Activated T-helper 2 cell treated with anti-CD3 and anti-CD28 coated beads, Interferon-gamma antibody, Interleukin-2, Interleukin-4, amounts not matched to agents 10 μg/mL and 5 μg/mL and 100 μg/mL, durations not matched to agents 14 hours and 24 hours and 36 hours (primary cell): ENCODE results near the gene WDFY4. TPM values are rescaled to one million over a fixed set of nuclear protein-coding genes. Genes with fewer than 3 reads are reported as not detected.
A peak's percentile ranks its signal among the peaks of the same experiment; 100 is the strongest.

ENCODE experiments used
- DNase-seq: peaks from one replicate; pipeline ENCODE4 v3.0.0; 2021; ENCODE audit warnings: low spot score
- H3K27ac Mint-ChIP-seq: one replicate; pipeline ENCODE4 v1.8.0; 2021; ENCODE audit warnings: mixed read lengths
- H3K27me3 Mint-ChIP-seq: one replicate; pipeline ENCODE4 v1.8.0; 2021; ENCODE audit warnings: low read depth, mixed read lengths
- H3K36me3 Mint-ChIP-seq: one replicate; pipeline ENCODE4 v1.8.0; 2021; ENCODE audit warnings: low read depth, mixed read lengths
- H3K4me1 Mint-ChIP-seq: one replicate; pipeline ENCODE4 v1.8.0; 2021; ENCODE audit warnings: low read depth, mixed read lengths
- H3K4me3 Mint-ChIP-seq: one replicate; pipeline ENCODE4 v1.8.0; 2021; ENCODE audit warnings: low read depth, mild to moderate bottlenecking, moderate library complexity, mixed read lengths
- H3K9me3 Mint-ChIP-seq: one replicate; pipeline ENCODE4 v1.8.0; 2021; ENCODE audit warnings: mixed read lengths
- intact Hi-C: fragments of 100-400 bp; cut with micrococcal nuclease; formaldehyde crosslinking; loops from one replicate; pipeline ENCODE4 v1.15.1; 2023
- total RNA-seq: library from RNA; stranded (reverse); gene quantifications from 2 replicates; pipeline ENCODE4 v1.2.3, GENCODE V29; 2022

The WDFY4 gene
- total RNA-seq, 1 donor from 2014 or later, result 0.21 TPM

DNA sequence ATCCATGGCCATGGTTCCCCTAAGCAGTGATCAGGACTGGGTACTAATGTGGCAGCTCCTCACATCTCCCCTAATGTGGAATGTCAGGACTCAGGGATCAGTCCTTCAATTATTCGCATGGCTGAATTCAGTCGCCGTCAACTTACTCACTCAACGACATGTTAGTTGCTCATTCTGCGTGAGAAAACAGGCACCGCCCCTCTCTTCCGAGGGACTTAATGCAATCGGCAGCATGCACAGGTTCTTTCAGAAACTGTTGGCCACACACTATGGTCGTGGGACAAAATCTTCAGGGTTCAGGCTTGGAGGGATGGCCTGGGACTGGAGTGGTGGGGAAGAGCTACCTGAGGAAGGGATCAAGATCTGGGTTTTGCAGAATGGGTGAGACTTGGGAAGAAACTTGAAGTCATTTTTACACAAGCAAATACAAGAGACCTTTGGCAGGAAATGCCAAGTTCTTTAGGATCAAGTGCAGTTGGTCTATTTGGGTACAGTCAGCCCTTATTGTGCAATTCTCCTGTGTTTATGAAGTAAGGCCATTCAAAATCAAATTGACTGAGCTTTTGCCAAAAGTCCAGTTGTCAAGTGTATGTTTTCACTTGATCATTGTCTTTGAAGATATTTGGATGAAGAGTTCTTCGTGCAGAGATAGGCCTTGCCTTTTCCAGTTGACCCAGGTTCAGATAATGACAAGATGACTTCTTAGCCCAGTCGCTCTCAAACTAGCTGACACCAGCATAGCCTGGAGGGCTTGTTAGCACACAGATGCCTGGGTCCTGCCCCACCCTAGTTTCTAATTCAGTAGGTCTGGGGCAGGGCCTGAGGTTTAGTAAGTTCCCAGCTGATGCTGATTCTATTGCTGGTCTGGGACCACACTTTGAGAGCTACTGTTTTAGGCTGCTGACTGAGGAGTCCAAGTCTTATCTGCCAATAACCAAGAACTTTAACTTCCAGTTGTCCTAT is 206.5 kb downstream of the WDFY4 start:
- Mint-ChIP-seq H3K9me3 (no peaks in the 10 kb centered on the region), H3K4me3 (no peak overlapping the region), H3K36me3 (no peaks in the 10 kb centered on the region), H3K27me3 (peaks cover 2% of the 10 kb centered on the region), H3K4me1 (peaks cover 5% of the 10 kb centered on the region), H3K27ac (no peak overlapping the region)
- DNase-seq, result no peak
- intact Hi-C loops, result no loop called here

DNA sequence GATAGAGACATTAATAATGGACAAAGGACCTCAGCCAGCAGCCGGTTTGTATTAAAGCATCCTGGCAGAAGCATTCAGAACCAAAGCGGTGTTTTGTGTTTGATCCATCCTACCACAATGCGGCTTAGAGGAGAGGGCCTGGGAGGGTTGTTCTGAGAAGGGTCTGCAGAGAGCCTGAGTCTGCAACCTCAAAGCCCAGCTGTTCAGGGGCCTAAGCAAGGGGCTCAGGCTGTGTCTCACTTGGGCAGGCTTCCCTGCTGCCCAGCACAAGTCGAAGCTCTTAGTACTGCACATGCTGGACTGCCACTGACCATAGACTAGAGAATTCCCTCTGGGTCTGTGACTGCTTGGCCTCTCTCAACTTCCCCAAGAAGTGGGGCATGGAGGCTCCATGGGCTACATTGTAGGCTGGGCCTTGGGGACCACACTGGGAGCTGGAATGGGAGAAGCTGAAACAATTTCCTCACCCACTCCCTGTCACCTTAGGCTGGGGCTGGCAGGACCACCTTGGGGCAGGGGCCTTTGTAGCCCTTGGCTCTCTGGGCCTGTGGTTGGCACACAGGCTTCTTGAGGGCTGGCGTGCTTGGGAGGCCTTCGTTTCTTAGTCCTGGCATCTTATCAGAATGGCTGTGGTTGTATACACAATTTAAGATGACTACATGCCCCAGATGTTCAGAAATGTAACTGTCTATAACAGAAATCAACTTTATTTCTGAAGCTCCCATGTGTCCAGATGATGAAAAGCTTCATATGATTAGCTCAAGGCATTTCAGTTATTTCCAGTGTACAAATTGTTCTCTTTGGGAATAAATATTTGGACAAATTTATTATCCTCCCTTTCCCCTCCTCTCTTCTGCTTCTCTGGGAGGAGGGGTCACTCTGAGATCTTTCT is 210.5 kb downstream of the WDFY4 start:
- Mint-ChIP-seq H3K4me1 (peaks cover 5% of the 10 kb centered on the region), H3K27ac (no peak overlapping the region), H3K9me3 (no peaks in the 10 kb centered on the region), H3K36me3 (no peaks in the 10 kb centered on the region), H3K27me3 (peaks cover 2% of the 10 kb centered on the region), H3K4me3 (no peak overlapping the region)
- intact Hi-C loops, result no loop called here
- DNase-seq, result no peak

DNA sequence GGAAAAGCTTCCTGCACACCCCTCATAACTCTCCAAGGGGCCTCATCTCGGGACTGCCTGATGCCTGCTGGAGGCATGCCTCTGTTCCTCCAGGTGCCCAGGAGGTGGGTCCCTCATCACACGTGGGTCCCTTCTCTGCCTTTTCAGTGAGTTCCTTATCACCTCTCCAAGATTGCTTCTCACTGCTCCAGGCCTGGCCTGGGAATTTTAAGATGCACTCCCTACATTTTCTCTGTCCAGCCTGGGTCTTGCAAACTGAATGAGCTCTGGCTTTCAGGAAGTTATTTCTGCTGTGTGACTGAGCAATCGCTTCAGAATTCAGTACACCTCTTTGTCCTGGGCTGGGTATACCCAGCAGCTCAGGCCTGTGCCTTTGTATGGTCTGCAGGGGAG is 211.1 kb downstream of the WDFY4 start:
- peaks cover 2% of the 10 kb centered on the region for H3K27me3 Mint-ChIP-seq
- DNase-seq, result no peak
- H3K4me3 Mint-ChIP-seq, result no peak overlapping the region
- peaks cover 5% of the 10 kb centered on the region for H3K4me1 Mint-ChIP-seq
- no peaks in the 10 kb centered on the region for H3K9me3 Mint-ChIP-seq
- no peaks in the 10 kb centered on the region for H3K36me3 Mint-ChIP-seq
- intact Hi-C loops, result no loop called here
- no peak overlapping the region for H3K27ac Mint-ChIP-seq

DNA sequence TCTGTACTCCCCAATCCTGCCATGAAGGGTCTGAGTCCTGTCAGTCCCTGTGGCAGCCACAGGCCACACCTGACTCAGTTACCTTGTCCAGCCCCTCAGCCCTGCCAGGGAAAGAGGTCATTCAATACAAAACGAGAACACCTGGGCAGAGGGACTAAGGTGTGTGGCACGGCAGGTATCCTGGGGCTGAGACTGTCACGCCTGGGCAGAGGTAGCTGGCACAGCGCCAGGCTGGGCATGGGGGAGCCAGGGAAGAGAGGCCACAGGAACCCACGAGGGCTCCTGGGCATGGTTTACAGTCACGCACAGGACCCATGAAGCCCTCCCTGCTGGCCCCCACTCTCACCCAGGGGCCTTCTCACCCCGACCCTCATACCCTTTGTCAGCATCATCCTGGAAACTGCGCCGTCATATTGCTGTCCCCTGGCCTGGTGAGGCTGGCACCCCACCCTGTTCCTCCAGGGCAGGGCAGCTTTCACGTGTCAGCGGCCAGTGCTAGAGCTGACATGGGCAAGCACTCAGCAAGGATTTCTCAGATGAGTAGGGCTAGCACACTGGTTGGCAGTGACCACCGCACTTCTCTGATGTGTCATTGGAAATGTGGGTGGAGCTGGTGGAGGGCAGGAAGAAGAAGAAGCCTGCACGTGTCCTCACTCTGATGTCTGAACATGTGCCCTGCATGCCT is 212.2 kb downstream of the WDFY4 start:
- Mint-ChIP-seq H3K4me1 (peaks cover 3% of the 10 kb centered on the region), H3K4me3 (no peak overlapping the region), H3K9me3 (no peaks in the 10 kb centered on the region), H3K27ac (peak overlapping the region; percentile 28), H3K36me3 (no peaks in the 10 kb centered on the region), H3K27me3 (peaks cover 2% of the 10 kb centered on the region)
- DNase-seq, result no peak
- intact Hi-C loops, result no loop called here

DNA sequence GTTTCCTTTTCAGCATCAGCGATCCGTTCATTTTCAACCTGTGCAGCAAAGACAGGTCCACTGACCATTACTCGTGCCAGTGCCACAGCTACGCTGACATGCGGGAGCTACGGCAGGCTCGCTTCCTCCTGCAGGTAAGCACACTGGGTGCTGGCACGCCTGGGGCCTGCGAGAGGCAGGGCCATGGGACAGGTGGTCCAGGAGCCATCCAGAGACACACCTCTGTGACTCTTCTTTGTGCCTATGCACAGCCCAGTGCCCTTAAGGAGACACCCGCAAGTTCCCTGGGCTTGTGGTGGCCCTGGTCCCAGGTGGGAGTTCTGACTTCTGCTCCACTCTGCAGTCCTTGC is 212.7 kb downstream of the WDFY4 start:
- no peaks in the 10 kb centered on the region for H3K9me3 Mint-ChIP-seq
- H3K27me3 Mint-ChIP-seq, result peaks cover 2% of the 10 kb centered on the region
- H3K36me3 Mint-ChIP-seq, result no peaks in the 10 kb centered on the region
- no peak for DNase-seq
- no peaks in the 10 kb centered on the region for H3K4me1 Mint-ChIP-seq
- intact Hi-C loops, result no loop called here
- H3K27ac Mint-ChIP-seq, result no peak overlapping the region
- H3K4me3 Mint-ChIP-seq, result no peak overlapping the region

DNA sequence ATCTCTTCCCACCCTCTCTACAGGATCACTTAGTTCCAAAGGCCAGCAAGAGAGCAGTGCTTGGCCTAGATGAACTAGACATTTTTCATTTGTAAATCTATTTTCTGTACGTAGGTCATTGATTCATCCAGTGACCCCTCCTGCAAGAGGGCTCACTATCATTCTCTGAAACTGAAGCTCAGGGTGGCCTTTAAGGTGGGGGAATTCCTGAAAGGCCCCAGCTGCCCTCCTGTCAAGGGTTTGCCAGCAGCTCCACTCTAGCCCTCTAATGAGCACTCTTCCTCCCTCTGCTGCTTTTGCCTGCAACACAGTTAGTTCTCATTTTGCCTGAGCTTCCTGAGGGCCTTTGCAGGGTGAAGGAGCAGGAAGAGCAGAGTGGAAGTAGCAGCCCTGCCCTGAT is 213.8 kb downstream of the WDFY4 start:
- Mint-ChIP-seq H3K4me1 (no peaks in the 10 kb centered on the region), H3K27me3 (peaks cover 1% of the 10 kb centered on the region), H3K36me3 (no peaks in the 10 kb centered on the region), H3K27ac (no peak overlapping the region), H3K9me3 (no peaks in the 10 kb centered on the region), H3K4me3 (no peak overlapping the region)
- intact Hi-C loops, result no loop called here
- DNase-seq, result no peak

DNA sequence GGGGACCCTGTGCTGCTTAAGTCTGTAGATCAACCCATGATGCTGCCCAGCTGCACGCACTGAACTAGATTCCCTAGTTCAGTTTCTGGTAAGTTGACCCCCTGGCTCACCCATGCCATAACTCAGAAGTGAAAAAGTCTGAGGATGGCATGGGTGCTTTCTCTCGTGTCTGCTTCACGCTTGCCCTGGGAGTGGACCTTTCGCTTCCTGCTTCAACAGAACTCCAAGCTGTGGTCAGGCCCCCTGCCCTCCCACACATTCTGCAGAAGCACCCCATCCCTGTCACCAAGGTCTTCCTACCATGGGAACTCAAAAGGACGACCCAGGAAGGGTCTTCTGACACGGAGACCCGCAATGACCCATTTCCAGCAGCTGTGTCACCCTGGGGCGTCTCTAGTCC is 215.1 kb downstream of the WDFY4 start:
- intact Hi-C loops, result no loop called here
- DNase-seq, result no peak
- Mint-ChIP-seq H3K4me1 (no peaks in the 10 kb centered on the region), H3K4me3 (no peak overlapping the region), H3K27me3 (no peaks in the 10 kb centered on the region), H3K27ac (no peak overlapping the region), H3K9me3 (no peaks in the 10 kb centered on the region), H3K36me3 (no peaks in the 10 kb centered on the region)

DNA sequence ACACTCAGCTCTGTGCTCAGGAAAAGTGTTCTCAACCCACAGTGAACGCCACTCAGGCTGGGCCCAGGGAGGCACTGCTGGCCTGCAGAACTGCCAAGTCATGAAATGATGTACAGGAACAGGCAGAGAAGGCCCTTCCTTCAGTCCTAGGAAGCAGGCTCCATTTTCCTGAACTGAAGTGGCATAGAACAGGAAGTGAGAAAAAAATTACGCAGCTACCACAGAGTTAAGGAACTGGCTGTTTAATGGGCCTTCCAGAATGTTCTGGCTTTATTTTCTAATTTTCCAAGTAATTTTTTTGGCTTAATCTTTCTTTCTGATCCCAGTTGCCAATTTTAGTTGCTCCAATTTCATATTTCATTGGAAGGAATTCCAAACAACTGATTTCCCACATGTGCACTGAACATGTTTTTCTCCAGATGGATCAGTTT is 215.7 kb downstream of the WDFY4 start:
- DNase-seq, result no peak
- H3K4me1 Mint-ChIP-seq, result no peaks in the 10 kb centered on the region
- no peaks in the 10 kb centered on the region for H3K36me3 Mint-ChIP-seq
- H3K27ac Mint-ChIP-seq, result no peak overlapping the region
- no peak overlapping the region for H3K4me3 Mint-ChIP-seq
- H3K27me3 Mint-ChIP-seq, result no peaks in the 10 kb centered on the region
- intact Hi-C loops, result no loop called here
- H3K9me3 Mint-ChIP-seq, result no peaks in the 10 kb centered on the region

DNA sequence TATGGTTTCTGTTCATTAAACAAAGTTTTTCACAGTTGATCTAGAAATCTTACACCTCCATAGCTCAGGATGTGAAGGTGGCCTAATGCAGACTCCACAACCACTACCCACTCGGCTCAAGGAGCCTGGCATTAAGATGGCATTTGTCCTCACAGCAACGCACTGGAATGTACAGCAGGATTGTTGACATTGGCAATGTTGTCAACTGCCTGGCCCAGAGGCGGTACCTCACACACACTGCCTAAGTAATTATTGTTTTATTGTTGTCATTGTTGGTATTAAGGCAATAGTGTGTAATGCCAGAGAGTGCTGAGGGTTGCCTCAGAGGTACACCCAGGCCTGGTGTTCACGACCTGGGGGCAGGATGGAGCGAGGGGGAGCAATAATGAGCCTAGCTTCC is 216.6 kb downstream of the WDFY4 start:
- H3K4me1 Mint-ChIP-seq, result no peaks in the 10 kb centered on the region
- no peaks in the 10 kb centered on the region for H3K27me3 Mint-ChIP-seq
- H3K27ac Mint-ChIP-seq, result no peak overlapping the region
- no peaks in the 10 kb centered on the region for H3K36me3 Mint-ChIP-seq
- H3K4me3 Mint-ChIP-seq, result no peak overlapping the region
- intact Hi-C loops, result no loop called here
- no peaks in the 10 kb centered on the region for H3K9me3 Mint-ChIP-seq
- no peak for DNase-seq

DNA sequence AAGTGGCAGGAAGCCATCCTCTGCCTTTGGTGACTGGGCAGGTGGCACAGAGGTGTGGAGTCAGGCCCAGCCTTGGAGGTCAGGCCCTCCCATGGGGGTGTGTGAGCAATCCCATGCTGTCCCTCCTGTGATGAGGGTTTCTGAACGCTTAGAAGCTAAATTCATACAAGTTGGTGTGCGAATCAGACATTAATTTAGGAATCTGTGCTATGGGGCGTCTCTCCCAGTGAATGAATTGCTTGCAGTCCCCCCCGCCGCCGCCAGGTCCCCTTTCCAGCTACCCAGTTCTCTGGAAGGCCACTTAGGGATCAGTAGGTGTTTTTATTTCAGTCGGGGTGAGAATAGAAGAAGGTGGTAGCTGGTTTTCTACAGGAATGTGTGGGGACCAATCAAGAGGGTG is 217.4 kb downstream of the WDFY4 start:
- no peak for DNase-seq
- no peaks in the 10 kb centered on the region for H3K9me3 Mint-ChIP-seq
- no peaks in the 10 kb centered on the region for H3K27me3 Mint-ChIP-seq
- H3K27ac Mint-ChIP-seq, result no peak overlapping the region
- intact Hi-C loops, result no loop called here
- H3K4me1 Mint-ChIP-seq, result no peaks in the 10 kb centered on the region
- H3K36me3 Mint-ChIP-seq, result no peaks in the 10 kb centered on the region
- no peak overlapping the region for H3K4me3 Mint-ChIP-seq

DNA sequence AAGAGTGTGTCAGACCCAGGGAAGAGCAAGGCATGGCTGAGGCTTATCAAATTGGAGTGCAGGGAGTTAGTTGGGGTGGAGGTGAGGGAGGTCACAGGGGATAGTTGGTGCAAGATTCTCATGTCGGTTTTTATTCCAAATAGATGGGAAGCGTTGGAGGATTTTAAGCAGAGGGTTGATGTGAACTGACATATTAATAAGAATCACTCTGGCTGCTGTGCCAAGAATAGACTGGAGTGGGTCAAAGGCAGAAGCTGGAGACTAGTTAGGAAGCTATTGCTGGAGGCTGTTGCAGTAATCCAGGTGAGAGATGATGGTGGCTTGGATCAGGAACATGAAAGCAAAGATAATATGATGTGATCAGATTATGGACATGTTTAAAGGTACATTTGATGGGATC is 218.5 kb downstream of the WDFY4 start:
- H3K27ac Mint-ChIP-seq, result no peak overlapping the region
- H3K27me3 Mint-ChIP-seq, result peaks cover 4% of the 10 kb centered on the region
- no peaks in the 10 kb centered on the region for H3K36me3 Mint-ChIP-seq
- intact Hi-C loops, result no loop called here
- H3K4me1 Mint-ChIP-seq, result no peaks in the 10 kb centered on the region
- DNase-seq, result no peak
- H3K9me3 Mint-ChIP-seq, result no peaks in the 10 kb centered on the region
- no peak overlapping the region for H3K4me3 Mint-ChIP-seq

DNA sequence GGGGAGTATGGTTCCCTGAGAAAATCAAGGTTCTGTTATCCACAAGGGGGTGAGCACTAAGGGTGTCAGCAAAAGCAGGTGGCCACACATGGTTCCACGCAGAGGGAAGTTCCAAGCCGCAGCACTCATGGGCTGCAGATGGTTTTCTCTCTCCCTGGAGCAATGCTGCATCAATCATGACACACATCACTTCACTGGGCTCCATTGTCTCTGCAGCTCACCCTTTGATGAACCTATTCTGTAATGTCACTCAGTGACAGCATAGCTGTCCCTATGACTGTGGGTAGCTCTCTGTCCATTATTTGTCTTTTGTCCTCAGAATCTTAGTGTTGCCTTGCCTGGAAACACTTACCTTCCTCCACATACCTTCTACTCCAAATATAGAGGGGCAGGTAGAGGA is 220.2 kb downstream of the WDFY4 start:
- Mint-ChIP-seq H3K27ac (no peak overlapping the region), H3K36me3 (no peaks in the 10 kb centered on the region), H3K27me3 (peaks cover 8% of the 10 kb centered on the region), H3K4me1 (no peaks in the 10 kb centered on the region), H3K9me3 (no peaks in the 10 kb centered on the region), H3K4me3 (no peak overlapping the region)
- intact Hi-C loops, result no loop called here
- no peak for DNase-seq
